SJSA1 (cell line): ENCODE measurements around the gene FRAT2. TPM values are rescaled to one million over a fixed set of nuclear protein-coding genes. Genes with fewer than 3 reads are reported as not detected.

Source experiments
- DNase-seq, 2 experiments: peaks; one replicate each; pipeline ENCODE4 v3.0.0-alpha.2; 2015 to 2020; ENCODE audit warnings: low spot score in 2 of 2, low read depth in 1 of 2
- H3K27ac ChIP-seq: fragments of 250-450 bp; sonication (Bioruptor Pico); 2 replicates; pipeline ENCODE4 v1.5.1; 2020; ENCODE audit warnings: mild to moderate bottlenecking, moderate library complexity
- H3K27me3 ChIP-seq: fragments of 250-450 bp; sonication (Bioruptor Pico); replicated peaks from 2 replicates; pipeline ENCODE4 v1.5.1; 2020; ENCODE audit warnings: mild to moderate bottlenecking, moderate library complexity
- H3K36me3 ChIP-seq: fragments of 250-450 bp; sonication (Bioruptor Pico); 2 replicates; pipeline ENCODE4 v1.5.1; 2020; ENCODE audit warnings: mild to moderate bottlenecking
- H3K4me1 ChIP-seq: fragments of 250-450 bp; sonication (Bioruptor Pico); replicated peaks from 2 replicates; pipeline ENCODE4 v1.6.1; 2021; ENCODE audit warnings: mild to moderate bottlenecking
- H3K4me3 ChIP-seq: fragments of 250-450 bp; sonication (Bioruptor Pico); 2 replicates; pipeline ENCODE4 v1.5.1; 2020; ENCODE audit warnings: mild to moderate bottlenecking
- H3K9me3 ChIP-seq: fragments of 250-450 bp; sonication (Bioruptor Pico); replicated peaks from 2 replicates; pipeline ENCODE4 v1.5.1; 2020; ENCODE audit warnings: mild to moderate bottlenecking
- total RNA-seq: library from RNA; depleted of rRNA; stranded (reverse); fragments of >200 nt; shearing (Covaris generic); gene quantifications from 2 replicates; pipeline ENCODE4 v1.2.3, GENCODE V29; 2014; rRNA removed

Gene FRAT2
- 6.4 and 6.9 TPM in 2 replicates for total RNA-seq

GRCh38 chr10:97334370-97335175 is at the start of gene FRAT2:
TSS of gene FRAT2 (minus strand) at chr10:97334729. CDS start at chr10:97334572, 157 bp downstream.
- peak; percentile 88 to 96 for DNase-seq
- H3K36me3 ChIP-seq = no peaks in the 10 kb centered on the region
- H3K27me3 ChIP-seq = peaks cover 16% of the 10 kb centered on the region; the same call in 1 of the 2 replicates

GRCh38 chr10:97384156-97384555 is 49.6 kb upstream of the FRAT2 start:
- H3K27me3 ChIP-seq = no peaks in the 10 kb centered on the region
- H3K36me3 ChIP-seq = peaks cover 37% of the 10 kb centered on the region
- H3K27ac ChIP-seq = no peak overlapping the region
- H3K9me3 ChIP-seq = no peaks in the 10 kb centered on the region
- H3K4me1 ChIP-seq = no peaks in the 10 kb centered on the region
- DNase-seq = no peak
- no peak overlapping the region for H3K4me3 ChIP-seq

More at GRCh38 chr10:97334370-97335175, at the start of gene FRAT2:
- H3K4me1 ChIP-seq = peaks cover 16% of the 10 kb centered on the region
- no peaks in the 10 kb centered on the region for H3K9me3 ChIP-seq
- H3K27ac ChIP-seq = peak within 1 kb of the TSS; percentile 98
- H3K4me3 ChIP-seq = peak within 1 kb of the TSS; percentile 67

GRCh38 chr10:97383159-97383558 is 48.6 kb upstream of the FRAT2 start:
- H3K4me1 ChIP-seq = no peaks in the 10 kb centered on the region
- peaks cover 34% of the 10 kb centered on the region for H3K36me3 ChIP-seq
- no peaks in the 10 kb centered on the region for H3K9me3 ChIP-seq
- no peak for DNase-seq
- H3K27me3 ChIP-seq = no peaks in the 10 kb centered on the region
- H3K4me3 ChIP-seq = no peak overlapping the region
- H3K27ac ChIP-seq = no peak overlapping the region

- H3K36me3 ChIP-seq = peaks cover 34% of the 10 kb centered on the region
- H3K9me3 ChIP-seq = no peaks in the 10 kb centered on the region
- H3K4me3 ChIP-seq = no peak overlapping the region
- DNase-seq = no peak
- no peaks in the 10 kb centered on the region for H3K4me1 ChIP-seq
- no peak overlapping the region for H3K27ac ChIP-seq
- no peaks in the 10 kb centered on the region for H3K27me3 ChIP-seq
Observed at GRCh38 chr10:97381626-97382025, 47.1 kb upstream of the FRAT2 start.

- H3K36me3 ChIP-seq = peaks cover 33% of the 10 kb centered on the region
- no peak for DNase-seq
- no peaks in the 10 kb centered on the region for H3K9me3 ChIP-seq
- H3K27ac ChIP-seq = no peak overlapping the region
- H3K4me1 ChIP-seq = no peaks in the 10 kb centered on the region
- no peak overlapping the region for H3K4me3 ChIP-seq
- no peaks in the 10 kb centered on the region for H3K27me3 ChIP-seq
Observed at GRCh38 chr10:97380516-97380915, 46.0 kb upstream of the FRAT2 start.

GRCh38 chr10:97378933-97379921 is 44.7 kb upstream of the FRAT2 start:
- H3K4me1 ChIP-seq = no peaks in the 10 kb centered on the region
- peaks cover 36% of the 10 kb centered on the region for H3K36me3 ChIP-seq
- DNase-seq = no peak
- no peak overlapping the region for H3K27ac ChIP-seq
- no peaks in the 10 kb centered on the region for H3K9me3 ChIP-seq
- no peak overlapping the region for H3K4me3 ChIP-seq
- no peaks in the 10 kb centered on the region for H3K27me3 ChIP-seq

- no peak overlapping the region for H3K4me3 ChIP-seq
- peaks cover 52% of the 10 kb centered on the region for H3K36me3 ChIP-seq
- H3K27ac ChIP-seq = no peak overlapping the region
- no peaks in the 10 kb centered on the region for H3K27me3 ChIP-seq
- no peak for DNase-seq
- no peaks in the 10 kb centered on the region for H3K4me1 ChIP-seq
- no peaks in the 10 kb centered on the region for H3K9me3 ChIP-seq
Observed at GRCh38 chr10:97376413-97376812, 41.9 kb upstream of the FRAT2 start.

- no peak overlapping the region for H3K27ac ChIP-seq
- H3K4me3 ChIP-seq = no peak overlapping the region
- peaks cover 71% of the 10 kb centered on the region for H3K36me3 ChIP-seq
- H3K9me3 ChIP-seq = no peaks in the 10 kb centered on the region
- no peaks in the 10 kb centered on the region for H3K4me1 ChIP-seq
- no peak for DNase-seq
- H3K27me3 ChIP-seq = no peaks in the 10 kb centered on the region
Observed at GRCh38 chr10:97373456-97373855, 38.9 kb upstream of the FRAT2 start.

GRCh38 chr10:97372233-97372875 is 37.8 kb upstream of the FRAT2 start:
- H3K4me3 ChIP-seq = no peak overlapping the region
- DNase-seq = no peak
- no peaks in the 10 kb centered on the region for H3K27me3 ChIP-seq
- peaks cover 71% of the 10 kb centered on the region for H3K36me3 ChIP-seq
- no peak overlapping the region for H3K27ac ChIP-seq
- no peaks in the 10 kb centered on the region for H3K9me3 ChIP-seq
- H3K4me1 ChIP-seq = no peaks in the 10 kb centered on the region

GRCh38 chr10:97371696-97372095 is 37.2 kb upstream of the FRAT2 start:
- Histone ChIP-seq H3K36me3 (peaks cover 78% of the 10 kb centered on the region), H3K27me3 (no peaks in the 10 kb centered on the region), H3K9me3 (no peaks in the 10 kb centered on the region), H3K4me1 (no peaks in the 10 kb centered on the region), H3K4me3 (no peak overlapping the region), H3K27ac (no peak overlapping the region)
- DNase-seq = no peak

GRCh38 chr10:97367126-97367649 is 32.7 kb upstream of the FRAT2 start:
- Histone ChIP-seq H3K4me3 (no peak overlapping the region), H3K9me3 (no peaks in the 10 kb centered on the region), H3K27me3 (no peaks in the 10 kb centered on the region), H3K36me3 (peaks cover 74% of the 10 kb centered on the region), H3K4me1 (no peaks in the 10 kb centered on the region), H3K27ac (no peak overlapping the region)
- DNase-seq = no peak

GRCh38 chr10:97366572-97366971 is 32.0 kb upstream of the FRAT2 start:
- no peak overlapping the region for H3K4me3 ChIP-seq
- no peaks in the 10 kb centered on the region for H3K4me1 ChIP-seq
- H3K27ac ChIP-seq = no peak overlapping the region
- no peaks in the 10 kb centered on the region for H3K27me3 ChIP-seq
- no peaks in the 10 kb centered on the region for H3K9me3 ChIP-seq
- no peak for DNase-seq
- peaks cover 69% of the 10 kb centered on the region for H3K36me3 ChIP-seq

- Histone ChIP-seq H3K27ac (no peak overlapping the region), H3K36me3 (peaks cover 62% of the 10 kb centered on the region), H3K4me1 (no peaks in the 10 kb centered on the region), H3K27me3 (no peaks in the 10 kb centered on the region), H3K4me3 (no peak overlapping the region), H3K9me3 (no peaks in the 10 kb centered on the region)
- DNase-seq = no peak
Observed at GRCh38 chr10:97365761-97366351, 31.3 kb upstream of the FRAT2 start.
